Fibroblast of skin of left biceps (primary cell): ENCODE measurements around the gene CELA1.
"Not testable (repeated sequence)": the region's sequence is repeated elsewhere in the genome, so short reads cannot be mapped to it uniquely, and the experiment has no call there.

Source experiments
- DNase-seq, 2 experiments: peaks; one replicate each; pipeline ENCODE4 v3.0.0-alpha.2; 2013; ENCODE audit warnings: low read depth in 2 of 2

Gene CELA1

DNA sequence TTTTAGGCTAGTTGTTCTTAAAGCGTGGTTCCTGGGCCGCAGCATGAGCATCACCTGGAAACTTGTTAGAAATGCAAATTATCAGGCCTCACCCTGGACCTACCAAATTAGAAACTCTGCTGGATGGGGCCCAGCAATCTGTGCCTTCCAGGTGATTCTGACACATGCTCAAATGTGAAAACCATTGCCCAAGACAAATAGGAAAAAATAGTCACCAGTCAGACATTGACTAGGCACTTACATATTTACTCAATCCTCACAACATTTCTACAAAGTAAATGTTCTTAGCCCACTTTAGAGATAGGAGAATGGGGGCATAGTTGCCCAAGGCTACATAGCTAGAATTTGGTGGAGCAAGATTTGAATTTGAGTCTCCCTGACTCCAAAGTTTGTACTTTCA lies 3.3 kb downstream of the CELA1 start:
- DNase-seq, result no peak

DNA sequence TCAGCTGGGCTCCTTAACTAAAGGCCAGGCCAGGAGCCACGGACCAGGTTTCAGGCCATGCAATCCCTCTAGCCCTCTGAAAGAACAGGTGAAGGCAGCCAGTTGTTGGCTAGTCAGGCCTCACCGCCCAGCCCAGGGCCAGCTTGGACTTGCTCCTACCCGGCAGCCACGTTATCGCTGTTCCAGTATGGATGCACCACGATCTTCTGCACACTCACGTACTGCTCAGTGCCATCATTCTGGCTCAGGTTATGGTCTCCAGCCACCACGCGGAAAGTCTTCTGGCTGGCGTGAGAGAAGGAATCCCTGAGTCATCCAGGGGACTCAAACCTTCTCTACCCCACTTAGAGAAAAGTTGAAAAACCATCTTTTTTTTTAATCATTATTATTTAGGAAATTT lies 4.1 kb downstream of the CELA1 start:
- no peak for DNase-seq

DNA sequence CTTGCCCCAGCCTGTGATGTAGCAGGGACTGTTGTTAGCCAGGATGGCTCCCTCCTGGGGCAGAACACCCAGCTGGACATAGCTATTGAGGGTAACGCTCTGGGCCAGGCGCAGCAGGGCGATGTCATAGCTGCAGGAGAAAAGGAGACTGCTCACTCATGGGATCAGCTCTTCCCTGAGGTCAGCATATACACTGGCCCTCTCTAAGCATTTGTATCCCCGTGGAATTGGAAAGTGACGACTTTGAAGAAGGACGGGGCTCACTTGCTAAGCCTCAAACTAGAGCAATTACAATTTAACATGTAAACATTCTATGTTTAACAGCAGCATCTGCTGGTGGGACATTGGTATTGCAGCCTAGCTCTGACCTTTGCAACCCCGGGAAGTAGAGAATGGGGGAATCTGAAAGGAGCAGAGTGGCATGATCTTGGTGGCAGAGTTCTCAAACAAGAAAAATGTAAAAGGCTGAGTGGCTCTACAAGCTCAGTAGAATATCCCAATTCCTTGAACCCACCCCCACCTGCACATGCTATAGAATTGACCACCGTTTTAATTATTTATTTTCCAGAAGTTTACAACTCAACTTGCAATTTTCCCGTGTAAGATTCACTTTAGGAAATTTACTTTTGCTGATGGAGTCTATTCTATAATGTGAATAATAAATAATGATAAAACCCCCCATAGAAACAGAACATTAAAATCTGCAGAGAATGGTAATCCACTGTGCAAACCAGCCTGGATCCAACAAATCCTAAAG lies 5.0 kb downstream of the CELA1 start:
- peak; percentile 29 to 35 for DNase-seq

DNA sequence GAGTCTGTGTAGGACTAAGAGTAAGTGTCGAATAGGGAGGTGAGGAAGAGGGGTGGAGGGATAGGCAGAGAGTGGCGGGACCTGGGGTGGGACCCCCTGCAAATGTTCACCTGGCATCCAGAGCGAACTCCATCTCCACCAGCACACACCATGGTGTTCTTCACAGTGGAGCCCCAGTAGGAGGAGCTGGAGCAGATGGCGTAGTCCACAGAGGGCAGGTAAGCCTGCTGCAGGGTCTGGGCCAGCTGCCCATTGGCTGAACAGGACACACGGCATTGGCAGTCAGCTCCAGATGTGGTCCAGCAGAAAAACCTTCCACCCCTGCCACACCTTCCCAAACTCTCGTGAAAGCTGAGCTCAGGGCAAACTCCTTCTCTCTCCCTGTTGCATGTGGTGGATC lies 6.7 kb downstream of the CELA1 start:
- no peak for DNase-seq

DNA sequence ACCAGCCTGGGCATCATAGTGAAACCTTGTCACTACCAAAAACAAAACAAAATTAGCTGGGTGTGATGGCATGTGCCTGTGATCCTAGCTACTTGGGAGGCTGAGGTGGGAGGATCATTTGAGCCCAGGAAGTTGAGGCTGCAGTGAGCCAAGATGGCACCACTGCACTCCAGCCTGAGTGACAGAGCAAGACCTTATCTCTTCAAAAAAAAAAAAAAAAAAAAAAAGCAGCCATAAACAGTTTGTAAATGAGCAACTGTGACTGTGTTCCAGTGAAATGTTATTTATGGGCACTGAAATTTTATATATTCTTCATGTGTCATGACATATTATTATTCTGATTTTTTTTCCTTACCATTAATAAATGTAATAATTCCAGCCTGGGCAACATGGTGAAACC lies 9.1 kb downstream of the CELA1 start:
- not testable (repeated sequence) for DNase-seq

DNA sequence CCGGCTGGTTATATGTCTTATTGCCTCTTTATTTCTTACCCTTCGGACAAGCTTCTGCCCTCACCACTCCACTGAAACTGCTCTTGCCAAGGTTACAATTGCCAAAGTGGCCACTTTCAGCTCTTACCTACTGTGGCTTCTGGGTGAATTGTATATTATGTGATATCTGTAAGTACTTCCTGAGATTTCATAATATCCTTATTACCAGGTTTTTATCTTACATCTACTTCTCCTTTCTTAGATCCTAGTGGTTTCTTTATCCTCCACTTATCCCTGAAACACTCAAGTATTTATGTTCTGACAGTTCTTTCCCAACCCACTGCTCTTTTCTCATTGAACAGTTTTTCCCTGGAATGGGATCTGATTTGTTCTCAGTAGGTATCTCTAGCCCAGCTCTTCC lies 10.5 kb downstream of the CELA1 start:
- DNase-seq, result no peak

DNA sequence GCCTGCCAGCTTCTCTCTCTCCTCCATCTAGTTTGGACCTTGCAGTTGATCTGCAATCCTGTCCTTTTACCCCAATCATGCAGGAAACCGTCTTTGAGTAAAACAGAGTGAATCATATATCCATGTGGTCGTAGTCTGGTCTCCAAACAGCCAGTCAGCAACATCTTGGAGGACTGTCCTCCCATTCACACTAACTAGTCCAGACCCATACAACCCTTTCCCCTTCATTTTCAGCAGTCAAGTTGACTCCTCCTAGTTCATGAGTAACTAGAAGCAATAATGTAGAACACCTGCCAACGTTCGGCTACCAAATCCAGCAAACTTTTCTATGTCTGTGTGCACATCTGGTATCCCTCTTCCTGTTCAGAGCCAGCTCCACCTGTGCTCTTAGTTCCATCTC lies 11.7 kb downstream of the CELA1 start:
- DNase-seq, result no peak

DNA sequence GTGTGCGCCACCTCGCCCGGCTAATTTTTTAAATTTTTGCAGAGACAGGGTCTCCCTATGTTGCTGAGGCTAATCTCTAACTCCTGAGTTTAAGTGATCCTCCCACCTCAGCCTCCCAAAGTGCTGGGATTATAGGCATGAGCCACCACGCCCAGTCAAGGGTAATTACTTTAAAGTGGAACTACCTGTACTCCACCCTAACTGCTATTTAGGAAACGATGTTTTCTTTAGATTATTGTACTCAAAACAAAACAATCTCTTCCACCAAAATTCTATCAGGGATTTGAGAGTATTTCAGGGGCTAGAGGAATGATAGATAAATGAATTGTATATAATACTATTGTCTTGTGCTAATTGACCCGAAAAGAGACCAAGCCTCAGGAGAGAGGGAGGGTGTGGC lies 12.9 kb downstream of the CELA1 start:
- no peak for DNase-seq

DNA sequence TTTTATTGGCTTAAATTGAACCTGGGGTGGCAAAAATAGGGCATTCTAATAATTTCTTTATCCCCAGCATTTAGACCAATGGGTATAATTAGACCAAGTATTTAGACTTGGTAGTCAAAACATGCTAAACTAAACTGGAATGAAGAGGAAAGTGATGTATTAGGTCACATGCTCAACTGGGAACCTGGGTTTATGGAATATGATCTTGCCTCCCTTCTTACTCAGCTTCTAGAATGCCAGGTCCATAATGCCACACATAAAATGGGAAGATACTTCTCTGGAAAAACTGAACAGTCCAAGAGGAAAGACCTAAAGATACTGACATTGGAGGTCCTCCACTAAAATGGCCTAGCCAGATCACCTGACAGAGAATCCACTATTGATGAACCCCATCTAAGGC lies 16.3 kb downstream of the CELA1 start:
- DNase-seq, result no peak

DNA sequence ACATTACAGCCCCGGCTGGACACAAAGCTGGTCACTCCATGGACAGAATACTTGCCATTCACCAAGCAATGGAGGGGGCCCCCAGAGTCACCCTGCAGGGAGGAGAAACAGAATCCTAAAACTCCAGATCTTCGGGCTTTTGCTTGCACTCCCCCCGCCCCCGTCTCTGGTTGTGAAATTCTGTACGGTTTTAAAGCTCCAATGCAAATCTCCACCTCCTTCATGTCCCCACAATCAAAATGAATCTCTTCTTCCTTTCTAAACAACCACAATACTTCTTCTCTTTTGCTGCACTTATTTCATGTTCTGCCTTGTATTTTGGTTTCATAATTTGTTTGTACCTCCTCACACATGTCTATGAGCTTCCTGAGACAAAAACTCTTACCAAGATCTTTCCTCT lies 16.7 kb downstream of the CELA1 start:
- no peak for DNase-seq

DNA sequence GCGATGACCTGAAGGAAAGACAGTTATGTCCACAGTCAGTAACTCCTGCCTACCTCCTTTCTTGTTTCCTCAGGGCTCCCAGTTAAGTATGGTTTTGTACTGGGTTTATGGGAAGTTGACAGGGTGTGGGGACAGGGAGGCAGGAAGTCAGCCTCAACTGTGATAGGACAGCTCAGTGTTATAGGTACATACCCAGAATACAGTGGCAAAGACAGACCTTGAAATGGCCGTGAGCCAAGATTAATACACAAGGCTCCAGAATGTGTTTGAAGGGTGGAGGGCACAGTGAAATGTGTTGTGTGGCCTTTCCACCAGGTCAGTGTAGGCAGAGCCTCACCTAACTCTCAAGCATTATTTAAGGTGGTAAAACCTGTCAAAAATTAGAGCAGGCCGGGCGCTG lies 17.9 kb downstream of the CELA1 start:
- no peak for DNase-seq

DNA sequence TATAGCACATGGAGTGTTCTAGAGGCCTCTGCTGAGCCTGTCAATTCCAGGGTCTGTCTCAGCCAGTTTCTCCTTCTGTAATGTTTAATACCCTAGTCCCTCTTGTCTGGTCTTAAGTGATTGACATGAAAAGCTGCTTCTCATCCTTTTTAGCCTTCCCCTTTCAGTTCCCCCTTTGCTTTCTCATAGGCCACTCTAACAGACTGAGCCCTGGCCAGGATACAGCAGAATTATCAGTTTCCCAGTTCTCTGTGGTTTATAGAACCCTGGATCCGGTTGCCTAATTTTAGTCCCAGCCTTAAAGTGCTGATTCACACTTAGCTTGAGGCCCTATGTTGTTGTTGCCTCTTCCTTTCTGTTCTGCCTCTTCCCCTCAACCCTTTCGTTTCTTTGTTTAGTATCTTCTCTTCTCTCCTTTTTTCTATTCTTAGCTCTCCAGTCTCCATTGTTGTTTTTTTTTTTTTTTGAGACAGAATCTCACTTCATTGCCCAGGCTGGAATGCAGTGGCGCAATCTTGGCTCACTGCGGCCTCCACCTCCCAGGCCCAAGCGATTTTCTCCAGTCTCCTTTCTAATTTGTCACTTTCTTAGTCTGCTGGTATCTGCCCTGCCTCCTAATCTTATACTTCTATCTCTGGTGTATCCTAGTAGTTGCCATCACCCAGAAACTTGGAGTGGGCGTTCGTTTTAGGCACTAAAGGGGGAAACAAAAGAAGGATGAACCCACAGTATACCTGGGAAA lies 19.6 kb downstream of the CELA1 start:
- peak; percentile 30 to 39 for DNase-seq

DNA sequence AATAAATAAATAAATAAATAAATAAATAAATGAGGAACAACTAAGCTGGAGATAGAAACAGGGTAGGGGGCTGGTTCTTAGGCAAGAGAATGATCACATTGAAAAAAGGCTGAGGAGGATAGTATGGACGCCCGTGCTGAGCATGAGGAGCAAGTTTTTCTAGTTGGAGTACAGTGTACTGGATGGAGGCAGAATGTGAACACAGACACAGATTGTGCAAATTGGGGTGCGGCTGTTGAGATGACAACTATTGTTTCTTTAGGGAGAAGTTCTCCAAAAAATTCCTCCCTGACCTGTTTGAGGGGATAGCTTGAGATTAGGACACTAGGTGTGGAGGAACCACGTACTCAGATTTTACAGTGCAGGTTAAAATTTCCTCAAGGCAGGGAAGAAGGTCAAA lies 21.5 kb downstream of the CELA1 start:
- no peak for DNase-seq

DNA sequence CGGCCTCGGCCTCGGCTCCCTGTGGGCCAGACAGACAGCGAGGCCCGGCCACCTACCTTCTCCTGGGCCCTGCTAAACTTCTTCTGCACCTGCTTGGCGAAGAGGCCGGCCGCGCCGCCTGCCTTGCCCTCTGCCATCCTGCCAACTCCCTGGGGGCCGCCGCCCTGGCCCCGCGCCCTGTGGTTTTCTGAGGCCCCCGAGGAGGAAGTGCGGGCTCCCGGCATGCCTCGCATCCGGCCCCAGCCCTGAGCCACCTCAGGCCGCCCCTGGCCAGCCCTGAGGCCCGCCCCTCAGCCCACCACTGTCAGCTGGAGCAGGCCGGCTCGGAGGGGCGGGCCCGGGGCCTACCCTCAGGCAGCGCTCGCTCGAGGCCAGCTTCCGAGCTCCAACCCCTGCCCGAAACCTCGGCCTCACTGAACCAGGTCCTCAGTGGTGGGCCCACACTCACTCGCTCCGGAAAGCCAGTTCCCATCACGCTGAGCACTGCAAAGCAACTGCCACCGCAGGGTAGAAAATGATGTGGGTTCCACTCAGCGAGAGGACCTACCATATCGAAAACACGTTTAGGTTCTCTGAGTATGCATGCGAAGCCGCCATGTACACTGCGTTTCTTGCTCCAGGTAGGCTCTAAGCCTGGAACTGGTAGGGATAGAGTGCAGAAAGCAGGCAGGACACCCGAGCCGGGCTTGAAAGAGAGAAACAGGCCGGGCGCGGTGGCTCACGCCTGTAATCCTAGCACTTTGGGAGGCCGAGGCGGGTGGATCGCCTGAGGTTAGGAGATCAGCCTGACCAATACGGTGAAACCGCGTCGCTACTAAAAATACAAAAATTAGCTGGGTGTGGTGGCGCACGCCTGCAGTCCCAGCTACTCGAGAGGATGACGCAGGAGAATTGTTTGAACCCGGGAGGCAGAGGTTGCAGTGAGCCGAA lies 22.2 kb downstream of the CELA1 start, which contains the start of gene BIN2:
Gene BIN2, minus strand, starts transcription at position 209 of the 930 bp plus-strand sequence. Its CDS starts 72 bp downstream, at position 137.
- DNase-seq, result no peak

DNA sequence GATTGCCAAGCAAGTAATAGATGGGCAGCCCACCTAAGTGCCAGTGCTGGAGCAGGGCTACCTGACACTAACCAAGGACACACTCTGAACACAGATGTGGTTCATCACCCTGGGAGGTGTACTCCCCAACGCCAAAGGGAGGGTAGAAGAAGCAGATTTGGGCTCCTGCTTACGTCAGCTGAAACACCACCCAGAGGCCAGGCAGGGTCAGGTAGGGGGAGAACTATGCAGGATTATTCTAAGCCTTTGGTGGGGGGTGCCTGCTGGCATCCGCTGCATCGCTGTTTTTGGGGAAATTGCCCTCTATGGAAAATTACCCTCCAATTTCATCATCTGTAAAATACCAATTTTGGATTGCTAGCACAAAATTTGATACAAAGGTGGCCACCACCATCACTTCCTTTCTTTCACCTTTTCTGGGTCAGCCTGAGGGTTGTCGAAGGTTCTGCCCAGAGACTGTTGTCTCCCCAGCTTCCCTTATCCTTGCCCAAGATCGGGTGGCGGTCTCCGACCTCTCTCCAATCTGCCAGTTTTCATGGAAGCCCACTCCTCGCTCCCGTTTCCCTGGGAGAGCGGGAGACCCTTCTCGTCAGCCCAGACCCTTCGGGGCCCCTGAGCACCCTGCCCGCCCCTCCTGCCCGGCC lies 23.0 kb downstream of the CELA1 start:
- DNase-seq, result no peak

DNA sequence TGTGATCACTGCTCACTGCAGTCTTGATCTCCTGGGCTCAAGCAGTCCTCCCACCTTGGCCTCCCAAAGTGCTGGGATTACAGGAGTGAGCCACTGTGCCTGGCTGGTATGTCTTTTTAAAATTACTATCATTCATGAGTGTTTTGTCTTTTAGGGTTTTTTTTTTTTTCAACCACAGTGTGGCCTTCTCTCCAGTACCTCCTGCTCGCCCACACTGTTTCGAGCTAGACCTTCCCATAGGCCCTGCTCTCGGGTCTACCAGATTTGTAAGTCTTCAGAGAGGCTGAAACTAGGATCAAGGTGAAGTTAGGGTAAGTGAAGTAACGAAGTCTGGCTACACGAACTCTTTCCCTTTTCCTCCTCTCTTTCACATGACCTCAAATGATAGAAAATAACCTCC lies 24.0 kb downstream of the CELA1 start:
- DNase-seq, result no peak

DNA sequence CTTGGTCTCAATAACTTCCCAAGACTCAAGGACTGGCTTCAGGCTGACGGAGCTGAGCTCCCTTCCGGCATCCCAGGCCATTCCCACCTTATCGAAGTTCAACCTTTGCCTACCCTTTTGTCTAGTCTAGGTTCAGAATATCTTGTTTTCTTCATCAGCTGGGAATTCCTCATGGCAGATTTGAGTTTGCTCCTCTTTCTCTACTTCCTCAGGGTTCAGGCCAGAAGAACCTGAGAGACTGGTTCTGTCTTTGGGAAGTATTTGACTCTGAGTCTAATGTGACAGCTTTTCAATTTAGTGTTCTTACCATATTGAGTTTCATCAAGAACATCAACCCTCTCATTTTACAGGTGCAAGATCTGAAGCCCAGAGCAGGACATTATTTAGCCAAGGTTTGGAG lies 24.6 kb downstream of the CELA1 start:
- no peak for DNase-seq

DNA sequence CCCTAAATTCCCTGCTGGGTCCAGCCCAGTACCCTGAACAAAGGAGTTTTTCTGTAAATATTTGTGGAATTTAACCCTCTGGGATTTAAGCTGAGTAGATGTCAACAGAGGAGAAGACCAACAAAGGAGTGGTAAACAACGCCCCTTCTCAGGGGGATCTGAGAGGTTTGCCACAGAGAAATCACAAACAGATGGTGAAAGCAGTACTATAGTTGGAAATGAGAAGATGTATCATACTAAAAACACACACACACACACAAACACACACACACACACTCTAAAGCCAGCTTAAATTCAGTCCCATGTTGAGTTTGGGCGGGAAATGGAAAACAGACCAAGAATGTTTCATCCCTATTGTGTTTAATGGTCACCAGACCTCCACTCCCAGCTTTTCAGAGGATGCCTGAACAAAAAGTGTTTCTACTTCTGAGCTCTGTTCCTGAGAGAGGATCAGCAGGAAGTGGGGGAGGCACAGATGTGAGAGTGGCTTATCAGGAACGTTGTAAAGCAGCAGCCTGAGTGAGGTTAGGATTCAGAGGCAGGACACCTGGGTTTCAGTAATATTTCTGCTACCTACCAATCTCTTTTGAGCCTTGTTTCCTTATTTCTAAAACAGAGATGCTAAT lies 25.7 kb downstream of the CELA1 start:
- peak; percentile 58 to 64 for DNase-seq

DNA sequence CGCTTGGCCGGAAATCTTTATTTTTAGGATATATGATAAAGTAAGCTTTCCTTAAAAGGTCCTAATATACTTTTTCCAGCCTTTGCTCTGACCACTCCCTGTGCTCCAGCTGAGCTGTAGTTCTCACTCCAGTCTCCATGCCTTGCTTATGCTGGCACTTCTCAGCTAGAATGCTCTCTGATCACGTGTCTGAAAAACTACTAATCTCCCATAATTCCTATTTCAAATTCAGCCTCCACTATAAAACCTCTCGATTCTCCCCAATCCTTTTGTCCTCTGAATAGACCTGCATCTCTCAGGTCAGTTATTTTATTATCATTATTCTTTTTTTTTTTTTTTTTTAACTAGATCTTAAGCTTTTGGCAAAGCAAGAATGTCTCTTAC lies 26.2 kb downstream of the CELA1 start:
- DNase-seq, result no peak

DNA sequence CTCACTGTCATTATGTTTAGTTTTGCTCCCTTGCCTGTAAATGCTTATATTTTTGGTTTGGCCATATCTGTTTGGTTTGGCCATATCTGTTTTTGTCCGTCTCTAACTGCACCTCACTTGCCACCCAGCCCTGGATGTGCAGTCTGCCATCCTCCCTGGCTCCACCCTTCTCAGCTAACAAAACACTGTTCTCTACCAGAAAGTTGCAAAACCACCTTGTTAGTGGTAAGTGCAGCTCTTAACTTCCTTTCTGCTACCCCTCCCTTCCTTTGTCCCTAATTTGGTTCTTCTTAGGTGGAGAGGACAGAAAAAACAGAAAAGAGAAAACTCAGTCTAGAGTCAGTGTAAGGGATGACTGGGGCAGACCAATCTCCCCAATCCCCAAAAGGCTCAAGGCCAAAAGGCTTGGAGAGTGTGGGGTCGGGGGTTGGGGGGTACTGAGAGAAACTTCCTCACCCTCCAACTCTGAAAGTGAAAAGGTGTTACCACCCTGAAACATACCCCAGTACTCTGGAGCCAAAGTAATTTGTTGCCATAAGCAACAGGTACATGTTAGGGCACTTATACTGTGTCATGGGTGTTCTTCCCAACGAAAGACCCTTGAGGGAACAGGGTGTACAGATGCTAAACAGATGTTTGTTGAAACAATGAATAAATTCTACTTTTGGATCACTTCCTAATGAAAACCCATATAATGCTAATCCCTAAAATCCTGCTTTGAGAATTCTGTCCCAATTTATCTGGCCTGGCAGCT lies 27.5 kb downstream of the CELA1 start:
- no peak for DNase-seq
